Kidney (tissue), 14 donors: ENCODE results near the gene ENAH. TPM values are rescaled to one million over a fixed set of nuclear protein-coding genes. Genes with fewer than 3 reads are reported as not detected.
A peak's percentile ranks its signal among the peaks of the same experiment; 100 is the strongest.

ENCODE experiments used
- DNase-seq, 5 donors: peaks; one replicate each; pipeline ENCODE4 v3.0.0-alpha.2; 2013 to 2020
- FAIRE-seq: peaks from 2 replicates; lab custom pipeline; 2012; peaks lifted over from hg19 to GRCh38; lab: Jason Lieb, UNC
- H3K27ac ChIP-seq, 2 donors: one replicate each; pipeline ENCODE4 v1.7.0; 2013; ENCODE audit warnings: low read depth in 2 of 2, low read length in 2 of 2, inconsistent platforms in 1 of 2
- H3K27me3 ChIP-seq: one replicate; pipeline ENCODE4 v1.7.1; 2013; ENCODE audit warnings: low read length, inconsistent platforms; ENCODE audit not compliant: control insufficient read depth, insufficient read depth
- H3K36me3 ChIP-seq, 3 donors: one replicate each; pipeline versions ENCODE4 v1.7.0 to v1.7.1; 2013; ENCODE audit warnings: low read length in 3 of 3, control low read depth in 1 of 3, inconsistent platforms in 1 of 3; ENCODE audit not compliant: insufficient read depth in 3 of 3, control insufficient read depth in 2 of 3
- H3K4me1 ChIP-seq, 3 donors: one replicate each; pipeline versions ENCODE4 v1.7.0 to v1.7.1; 2013; ENCODE audit warnings: low read length in 3 of 3, inconsistent platforms in 1 of 3, low read depth in 1 of 3; ENCODE audit not compliant: control insufficient read depth in 2 of 3, insufficient read depth in 2 of 3
- H3K4me3 ChIP-seq, 3 donors: one replicate each; pipeline versions ENCODE4 v1.7.0 to v1.8.1; 2013; ENCODE audit warnings: low read length in 3 of 3, control low read depth in 1 of 3, inconsistent platforms in 1 of 3
- H3K9ac ChIP-seq, 3 donors: one replicate each; pipeline versions ENCODE4 v1.7.0 to v1.7.1; 2013; ENCODE audit warnings: low read length in 3 of 3, control low read depth in 1 of 3, inconsistent platforms in 1 of 3
- H3K9me3 ChIP-seq, 3 donors: one replicate each; pipeline versions ENCODE4 v1.7.0 to v1.7.1; 2013; ENCODE audit warnings: low read length in 3 of 3, control low read depth in 1 of 3, inconsistent platforms in 1 of 3; ENCODE audit not compliant: control insufficient read depth in 2 of 3, insufficient read depth in 1 of 3
- CTCF ChIP-seq: IDR thresholded peaks from 3 replicates; pipeline ENCODE4 v1.5.1; 2012; ENCODE audit warnings: mild to moderate bottlenecking, moderate library complexity, borderline replicate concordance; ENCODE audit not compliant: insufficient read depth; ENCODE audit errors: extremely low read depth
- intact Hi-C: fragments of 100-400 bp; cut with DNase I; formaldehyde crosslinking; loops from one replicate; pipeline ENCODE4 v1.11.1; 2022
- polyA plus RNA-seq: library from polyadenylated mRNA; stranded (reverse); fragments of 350-450 nt; fragmentation: Illumina TruSeq; extraction: RNeasy Lipid Tissue Mini Kit (QIAGEN cat#74804); gene quantifications from one replicate; pipeline ENCODE4 v1.2.3, GENCODE V29; 2014; ENCODE audit warnings: low read depth, low replicate concordance; ENCODE audit not compliant: insufficient read depth
- total RNA-seq: library from RNA; stranded (reverse); fragmentation: NEBNext Ultra II Directional; extraction: Animal tissue kit (Norgen Biotek cat#: 25700); gene quantifications from one replicate; pipeline ENCODE4 v1.2.1, GENCODE V29; 2021
- donor health status: control.
- donor health status: control.
- donor health status: control.
- donor health status: control.
- donor health status: control.
- donor health status: DM: yes; HTN: yes; CAD: no.
- donor health status: Normal renal cell carcinoma (clear cell type).

The ENAH gene
- total and polyA plus RNA-seq, 2 donors from 2014 or later: 6.2 to 42.3 TPM

GRCh38 chr1:225465793-225466517, 187.0 kb downstream of the ENAH start:
- FAIRE-seq (no peak), DNase-seq (peak in 1 of 5 donors; percentile 64)
- Histone ChIP-seq H3K9me3 (no peaks in the 10 kb centered on the region), H3K4me1 (peaks cover 0 to 5% (median 0%) of the 10 kb centered on the region in 3 donors), H3K27ac (no peak overlapping the region), H3K36me3 (no peaks in the 10 kb centered on the region), H3K9ac (no peak overlapping the region), H3K4me3 (no peak overlapping the region), H3K27me3 (no peaks in the 10 kb centered on the region)
- intact Hi-C loops: no loop called here
- no peak for TF ChIP-seq CTCF

GRCh38 chr1:225464851-225465792, 187.8 kb downstream of the ENAH start:
- Histone ChIP-seq H3K36me3 (no peaks in the 10 kb centered on the region), H3K27me3 (no peaks in the 10 kb centered on the region), H3K9ac (no peak overlapping the region), H3K9me3 (no peaks in the 10 kb centered on the region), H3K4me1 (peaks cover 0 to 5% (median 0%) of the 10 kb centered on the region in 3 donors), H3K4me3 (no peak overlapping the region), H3K27ac (no peak overlapping the region)
- intact Hi-C loops: no loop called here
- no peak for FAIRE-seq
- no peak for TF ChIP-seq CTCF
- peak in 3 of 5 donors; percentile 41 to 75 (median 59) for DNase-seq

GRCh38 chr1:225462714-225463574, 190.0 kb downstream of the ENAH start:
- FAIRE-seq (no peak), DNase-seq (peak in 1 of 5 donors; percentile 46)
- H3K36me3 ChIP-seq: no peaks in the 10 kb centered on the region
- H3K4me3 ChIP-seq: no peak overlapping the region
- TF ChIP-seq CTCF: no peak
- H3K4me1 ChIP-seq: peaks cover 0 to 5% (median 0%) of the 10 kb centered on the region in 3 donors
- no peaks in the 10 kb centered on the region for H3K9me3 ChIP-seq
- H3K27ac ChIP-seq: no peak overlapping the region
- intact Hi-C loops: no loop called here
- no peaks in the 10 kb centered on the region for H3K27me3 ChIP-seq
- no peak overlapping the region for H3K9ac ChIP-seq
